Suprapubic skin (tissue), 3 donors: Measurements from ENCODE around the gene KANSL1.

Source experiments
- EP300 ChIP-seq: sonication (generic); formaldehyde crosslinking; IDR thresholded peaks from one replicate; pipeline ENCODE4 v1.6.1; 2017; ENCODE audit warnings: antibody characterized with exemption
- POLR2A ChIP-seq, 2 donors: fragments of 450-650 bp; IDR thresholded peaks; one replicate each; pipeline ENCODE4 v1.6.1; 2017; ENCODE audit warnings: antibody characterized with exemption in 2 of 2, mild to moderate bottlenecking in 2 of 2, moderate library complexity in 2 of 2
- TF ChIP-seq, protein P1 (sequence below), 2 donors: fragments of 200-600 bp in 1 of 2; fragments of 450-650 bp in 1 of 2; sonication (generic) in 1 of 2; IDR thresholded peaks; one replicate each; pipeline ENCODE4 v1.5.1; 2016 to 2019; ENCODE audit warnings: antibody characterized with exemption in 2 of 2, mild to moderate bottlenecking in 1 of 2, moderate library complexity in 1 of 2

DNA sequence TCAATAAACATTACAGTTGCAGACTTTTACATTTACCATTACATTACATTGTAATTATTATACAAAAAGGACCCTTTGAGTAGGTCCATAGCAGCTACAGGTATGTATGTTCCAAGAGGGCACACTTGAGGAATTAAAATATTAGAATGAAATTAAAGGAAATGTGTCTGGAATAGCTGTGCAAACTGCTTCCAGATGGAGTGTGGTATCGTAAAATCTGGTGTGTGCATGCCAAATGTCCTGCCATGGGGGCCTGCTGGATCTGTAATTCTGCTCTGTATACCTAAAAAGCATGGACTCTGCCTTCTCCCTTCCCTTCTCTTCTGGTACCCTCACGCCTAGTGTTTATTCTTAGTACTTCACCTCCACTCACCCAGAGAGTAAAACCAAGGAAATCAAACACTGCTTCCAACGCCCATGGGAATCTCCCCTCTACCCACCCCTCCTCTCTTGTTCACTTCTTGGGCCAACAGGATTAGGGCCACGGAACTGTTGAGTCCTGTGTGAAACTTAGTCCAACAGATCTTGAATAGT lies 155.4 kb downstream of the KANSL1 start:
- TF ChIP-seq, protein P1, sequence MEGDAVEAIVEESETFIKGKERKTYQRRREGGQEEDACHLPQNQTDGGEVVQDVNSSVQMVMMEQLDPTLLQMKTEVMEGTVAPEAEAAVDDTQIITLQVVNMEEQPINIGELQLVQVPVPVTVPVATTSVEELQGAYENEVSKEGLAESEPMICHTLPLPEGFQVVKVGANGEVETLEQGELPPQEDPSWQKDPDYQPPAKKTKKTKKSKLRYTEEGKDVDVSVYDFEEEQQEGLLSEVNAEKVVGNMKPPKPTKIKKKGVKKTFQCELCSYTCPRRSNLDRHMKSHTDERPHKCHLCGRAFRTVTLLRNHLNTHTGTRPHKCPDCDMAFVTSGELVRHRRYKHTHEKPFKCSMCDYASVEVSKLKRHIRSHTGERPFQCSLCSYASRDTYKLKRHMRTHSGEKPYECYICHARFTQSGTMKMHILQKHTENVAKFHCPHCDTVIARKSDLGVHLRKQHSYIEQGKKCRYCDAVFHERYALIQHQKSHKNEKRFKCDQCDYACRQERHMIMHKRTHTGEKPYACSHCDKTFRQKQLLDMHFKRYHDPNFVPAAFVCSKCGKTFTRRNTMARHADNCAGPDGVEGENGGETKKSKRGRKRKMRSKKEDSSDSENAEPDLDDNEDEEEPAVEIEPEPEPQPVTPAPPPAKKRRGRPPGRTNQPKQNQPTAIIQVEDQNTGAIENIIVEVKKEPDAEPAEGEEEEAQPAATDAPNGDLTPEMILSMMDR (IDR thresholded peaks at IDR 0.05) = no peak
- TF ChIP-seq POLR2A (IDR thresholded peaks at IDR 0.05) (no peak), EP300 (no peak)
